SKM-1 (cell line): Measurements from ENCODE around the gene GPR157.

ENCODE experiments used
- DNase-seq: peaks from one replicate; lab custom pipeline; 2025; ENCODE audit not compliant: unreplicated experiment; lab: John Stamatoyannopoulos, UW

GPR157 gene

DNA sequence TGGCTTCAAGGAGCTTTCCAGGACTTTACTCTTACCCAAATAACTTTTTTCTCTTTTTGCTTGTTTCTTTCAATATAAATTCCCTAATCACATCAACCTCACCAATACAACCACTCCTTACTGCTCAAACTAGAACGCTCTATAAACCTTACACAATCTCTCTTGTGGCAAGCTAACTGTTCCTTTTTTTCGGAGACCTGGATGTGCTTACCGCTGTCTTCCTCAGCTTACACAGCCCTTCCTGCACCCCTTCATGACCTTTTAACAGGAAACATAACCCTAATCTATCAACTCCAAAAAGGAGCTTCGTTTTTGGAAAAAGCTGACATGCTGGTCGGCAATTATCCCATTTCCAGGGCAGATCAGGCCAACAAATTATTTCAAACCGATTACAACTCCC is 35.3 kb downstream of the GPR157 start:
- DNase-seq: peak; percentile 79

DNA sequence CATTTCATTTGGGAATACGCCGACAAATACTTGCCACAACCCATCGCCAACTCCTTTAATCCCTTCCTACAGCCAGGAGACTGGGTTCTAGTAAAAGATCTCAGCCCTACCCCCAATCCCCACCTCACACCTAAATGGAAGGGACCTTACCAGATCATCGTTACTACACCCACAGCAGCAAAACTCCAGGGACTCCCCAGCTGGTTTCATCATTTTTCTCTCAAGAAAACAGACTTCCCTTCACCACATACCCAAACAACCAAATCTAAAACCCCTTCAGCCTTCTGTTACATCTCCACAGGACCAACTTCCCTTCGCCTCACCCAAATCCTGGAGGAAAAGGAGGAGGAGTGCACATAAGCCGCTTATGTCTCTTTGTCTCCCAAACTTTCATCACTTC is 35.8 kb downstream of the GPR157 start:
- DNase-seq: peak; percentile 31

DNA sequence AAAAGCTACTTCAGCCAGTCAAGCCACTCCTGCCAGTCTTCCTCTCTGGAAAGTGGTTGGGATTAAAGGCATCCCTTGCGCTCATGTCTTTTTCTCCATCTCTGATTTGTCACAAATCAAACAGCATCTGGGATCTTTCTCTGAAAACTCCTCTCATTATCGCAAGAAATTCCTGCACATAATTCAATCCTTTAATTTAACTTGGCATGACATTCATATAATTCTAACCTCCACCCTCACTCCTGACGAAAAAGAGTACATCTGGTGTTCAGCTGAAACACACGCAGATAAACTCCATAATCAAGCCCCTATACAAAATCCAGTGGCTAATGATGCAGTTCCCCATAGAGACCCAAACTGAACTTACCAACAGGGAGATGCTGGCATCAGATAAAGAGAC is 40.1 kb downstream of the GPR157 start:
- no peak for DNase-seq

DNA sequence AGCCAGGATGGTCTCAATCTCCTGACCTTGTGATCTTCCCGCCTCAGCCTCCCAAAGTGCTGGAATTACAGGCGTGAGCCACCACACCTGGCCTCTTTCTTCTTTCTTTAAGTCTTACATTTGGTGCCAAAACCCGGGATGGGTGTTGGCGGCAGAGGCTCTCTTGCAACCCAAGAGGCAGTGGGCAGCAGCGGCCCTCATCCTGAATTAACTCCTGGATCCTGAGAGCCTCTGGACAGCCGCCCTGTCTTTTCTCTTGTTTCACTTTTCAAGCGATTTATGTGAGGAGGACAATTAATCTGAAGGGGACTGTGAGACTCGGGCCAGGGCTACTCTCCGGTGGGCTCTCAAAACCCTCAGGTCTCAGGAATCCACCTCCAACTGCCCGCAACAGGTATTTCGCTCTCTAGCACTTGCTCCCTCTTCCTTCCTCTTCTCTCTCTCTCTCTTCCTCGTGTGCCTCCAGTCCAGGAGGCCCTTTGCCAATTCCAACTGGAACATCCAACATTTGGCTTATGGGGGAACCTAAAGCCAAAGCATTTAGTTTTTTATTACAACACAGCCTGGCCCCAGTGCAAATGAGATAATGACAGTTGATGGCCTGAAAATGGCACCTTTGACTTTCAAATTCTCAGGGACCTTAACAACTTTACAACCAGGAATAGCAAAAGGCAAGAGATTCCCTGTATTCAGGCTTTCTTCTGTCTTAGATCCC is 41.3 kb downstream of the GPR157 start:
- no peak for DNase-seq

DNA sequence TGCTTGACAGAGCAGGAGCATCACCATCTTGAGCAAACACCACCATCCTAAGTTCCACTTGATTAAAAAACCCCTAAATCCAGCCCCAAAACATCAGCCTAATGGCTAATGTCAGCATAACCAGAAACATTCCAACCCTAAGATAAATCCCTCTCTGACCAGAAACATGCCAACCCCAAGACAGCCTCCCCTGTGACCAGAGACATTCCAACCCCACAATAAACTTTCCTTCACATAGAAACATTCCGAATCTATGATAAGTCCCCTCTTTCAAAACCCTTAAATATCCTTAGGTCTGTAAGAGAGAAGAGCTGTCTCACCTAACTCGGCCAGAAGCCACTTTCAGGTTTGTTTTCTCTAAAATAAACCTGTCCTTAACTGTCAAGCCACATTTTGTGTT is 42.1 kb downstream of the GPR157 start:
- no peak for DNase-seq

DNA sequence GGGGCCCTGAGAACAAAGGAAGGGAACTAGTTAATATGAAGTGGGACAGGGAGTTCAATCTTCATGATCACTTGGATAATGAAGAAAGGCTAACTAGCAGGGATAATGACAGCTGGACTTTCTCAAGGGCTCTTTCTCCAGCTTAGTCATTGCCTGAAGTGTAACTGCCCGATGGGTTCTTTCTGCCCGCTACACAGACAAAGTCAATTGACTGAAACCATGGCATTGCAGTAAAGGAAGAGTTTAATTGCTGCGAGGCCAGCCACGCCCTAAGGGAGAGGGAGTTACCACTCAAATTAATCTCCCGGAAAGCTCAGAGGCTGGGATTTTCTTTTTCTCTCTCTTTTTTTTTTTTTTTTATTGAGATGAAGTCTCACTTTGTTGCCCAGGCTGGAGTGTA is 42.9 kb downstream of the GPR157 start:
- no peak for DNase-seq

DNA sequence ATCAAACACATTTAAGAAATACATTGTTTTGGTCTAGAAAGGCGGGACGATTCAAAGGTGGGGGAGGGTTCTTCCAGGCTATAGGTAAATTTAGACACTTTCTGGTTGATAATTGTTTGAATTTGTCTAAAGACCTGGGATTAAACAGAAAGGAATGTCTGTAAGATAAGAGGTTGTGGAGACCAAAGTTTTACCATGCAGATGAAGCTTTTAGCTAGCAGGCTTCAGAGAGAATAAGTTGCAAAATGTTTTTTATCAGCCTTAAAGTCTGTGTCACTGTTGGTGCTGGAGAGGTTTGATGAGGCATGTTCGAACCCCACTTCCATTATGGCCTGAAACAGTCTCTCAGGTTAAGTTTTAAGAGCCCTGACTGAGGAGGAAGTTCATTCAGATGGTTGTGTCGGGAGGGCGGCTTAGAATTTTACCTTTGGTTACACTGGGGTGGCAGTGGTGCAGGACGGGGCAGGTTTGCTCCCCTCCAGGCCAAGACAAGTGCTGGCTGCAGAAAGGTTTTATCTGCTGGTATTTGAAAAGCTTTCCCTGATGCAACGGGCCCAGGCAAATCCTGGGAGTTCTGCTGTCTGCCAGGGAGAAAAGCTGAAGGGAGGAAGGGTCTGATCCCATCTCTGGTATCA is 43.5 kb downstream of the GPR157 start:
- no peak for DNase-seq

DNA sequence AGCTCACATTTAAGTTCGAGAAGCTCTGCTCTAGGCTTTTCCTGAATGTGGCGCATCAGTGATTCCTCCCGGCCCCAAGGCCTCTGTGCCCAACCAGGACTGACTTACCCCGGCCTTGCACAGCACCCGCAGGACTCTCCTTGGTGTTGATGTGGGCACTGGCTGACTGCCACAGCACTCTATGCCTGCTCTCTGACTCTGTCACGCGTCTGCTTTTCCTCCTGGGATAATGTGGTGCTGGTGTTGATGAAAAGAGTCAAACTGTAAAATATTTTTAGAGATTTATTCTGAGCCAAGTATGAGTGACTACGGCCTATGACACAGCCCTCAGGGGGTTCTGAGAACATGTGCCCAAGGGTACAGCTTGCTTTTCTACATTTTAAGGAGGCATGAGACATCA is 44.0 kb downstream of the GPR157 start:
- DNase-seq: no peak

DNA sequence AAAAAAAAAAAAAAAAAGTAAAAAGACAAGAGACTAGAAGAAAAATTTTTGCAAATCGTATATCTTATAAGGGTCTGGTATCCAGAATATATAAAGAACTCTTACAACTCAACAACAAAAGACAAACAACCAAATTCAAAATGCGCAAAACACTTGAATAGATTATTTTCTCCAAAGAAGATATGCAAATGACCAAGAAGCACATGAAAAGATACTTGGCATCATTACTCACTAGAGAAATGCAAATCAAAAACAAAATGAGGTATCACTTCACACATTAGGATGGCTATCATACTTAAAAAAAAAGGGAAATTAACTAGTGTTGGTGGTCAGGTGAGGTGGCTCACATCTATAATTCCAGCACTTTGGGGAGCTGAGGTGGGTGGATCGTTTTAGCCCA is 47.4 kb downstream of the GPR157 start:
- no peak for DNase-seq

DNA sequence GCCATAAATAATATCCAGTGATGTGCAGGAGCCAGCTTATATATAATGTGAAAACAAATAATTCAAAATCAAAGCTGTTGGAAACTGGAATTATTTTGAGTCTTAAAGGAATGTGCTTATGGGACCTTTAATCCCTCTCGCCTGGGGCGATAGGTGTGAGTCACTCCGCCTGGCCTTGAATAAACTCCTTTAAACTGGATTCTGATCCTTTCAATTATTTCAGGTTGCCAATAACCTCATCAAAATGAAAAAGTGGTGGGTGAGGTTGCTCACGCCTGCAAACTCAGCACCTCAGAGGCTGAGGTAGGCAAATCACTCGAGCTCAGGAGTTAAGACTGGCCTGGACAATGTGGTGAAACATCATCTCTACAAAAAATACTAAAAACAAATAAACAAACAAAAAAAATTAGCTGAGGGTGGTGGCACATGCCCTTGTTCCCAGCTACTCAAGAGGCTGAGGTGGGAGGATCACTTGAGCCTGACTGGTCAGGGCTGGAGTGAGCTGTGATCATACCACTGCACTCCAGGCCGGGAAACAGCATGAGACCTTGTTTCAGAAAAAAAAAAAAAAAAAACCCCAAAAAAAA is 48.1 kb downstream of the GPR157 start:
- DNase-seq: no peak

DNA sequence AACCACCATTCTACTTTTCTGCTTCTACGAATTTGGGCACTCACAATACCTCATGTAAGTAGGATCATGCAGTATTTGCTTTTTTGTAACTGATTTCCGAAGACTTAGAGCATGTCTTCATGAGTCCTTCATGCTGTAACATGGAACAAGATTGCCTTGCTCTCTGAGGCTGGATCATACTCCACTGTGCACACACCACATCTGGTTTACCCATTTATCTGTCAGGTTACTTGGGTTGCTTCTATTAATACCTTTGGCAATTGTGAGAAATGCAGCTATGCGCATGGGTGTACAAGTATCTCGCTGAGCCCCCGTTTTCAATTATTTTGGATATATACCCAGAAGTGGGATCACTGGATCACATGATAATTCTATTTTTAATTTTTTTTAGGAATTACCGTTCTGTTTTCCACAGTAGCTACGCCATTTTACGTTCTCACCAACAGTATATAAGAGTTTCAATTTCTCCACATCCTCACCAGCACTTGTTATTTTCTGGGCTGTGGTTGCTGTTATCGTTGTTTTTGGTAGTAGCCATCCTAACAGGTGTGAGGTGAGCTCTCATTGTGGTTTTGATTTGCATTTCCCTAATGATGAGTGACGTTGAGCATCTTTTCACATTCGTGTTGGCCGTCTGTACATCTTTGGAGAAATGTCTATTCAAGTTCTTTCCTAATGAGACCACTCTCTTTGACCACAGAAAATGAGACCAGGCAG is 48.8 kb downstream of the GPR157 start:
- no peak for DNase-seq

DNA sequence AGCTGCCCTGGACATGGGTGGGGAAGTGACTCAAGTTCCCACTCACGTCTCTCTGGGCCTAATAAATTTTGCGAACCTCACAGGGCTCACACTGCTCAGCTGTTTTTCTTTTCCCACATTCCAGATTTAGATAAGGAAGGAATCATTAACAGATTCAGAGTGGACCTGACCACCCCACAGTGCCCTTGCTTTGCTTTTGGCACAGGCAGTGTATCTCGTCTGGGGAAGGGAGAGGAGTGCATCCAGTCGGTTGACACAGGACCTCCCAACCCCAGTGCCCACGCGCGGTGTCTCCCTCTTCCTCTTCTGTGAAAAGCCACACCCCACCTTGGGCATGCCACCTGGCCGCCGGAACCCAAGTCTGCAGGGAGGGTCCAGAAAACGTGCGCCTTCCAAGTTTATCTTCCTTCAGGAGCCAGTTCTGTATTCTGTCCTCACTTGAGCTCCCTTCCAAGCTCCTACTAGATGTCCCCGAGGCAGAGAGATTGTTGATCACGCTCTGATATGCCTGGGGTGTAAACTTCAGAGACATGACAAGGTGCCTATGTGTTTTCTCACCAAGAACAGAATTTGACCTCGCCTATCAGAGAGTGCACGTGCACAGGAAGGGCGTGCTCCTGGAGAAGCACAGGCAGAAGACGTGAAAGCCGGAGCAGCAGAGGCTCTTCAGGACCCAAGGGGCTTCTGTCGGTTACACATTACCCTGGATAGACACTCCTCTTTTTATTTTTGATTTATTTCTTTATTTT is 50.0 kb downstream of the GPR157 start:
- no peak for DNase-seq

DNA sequence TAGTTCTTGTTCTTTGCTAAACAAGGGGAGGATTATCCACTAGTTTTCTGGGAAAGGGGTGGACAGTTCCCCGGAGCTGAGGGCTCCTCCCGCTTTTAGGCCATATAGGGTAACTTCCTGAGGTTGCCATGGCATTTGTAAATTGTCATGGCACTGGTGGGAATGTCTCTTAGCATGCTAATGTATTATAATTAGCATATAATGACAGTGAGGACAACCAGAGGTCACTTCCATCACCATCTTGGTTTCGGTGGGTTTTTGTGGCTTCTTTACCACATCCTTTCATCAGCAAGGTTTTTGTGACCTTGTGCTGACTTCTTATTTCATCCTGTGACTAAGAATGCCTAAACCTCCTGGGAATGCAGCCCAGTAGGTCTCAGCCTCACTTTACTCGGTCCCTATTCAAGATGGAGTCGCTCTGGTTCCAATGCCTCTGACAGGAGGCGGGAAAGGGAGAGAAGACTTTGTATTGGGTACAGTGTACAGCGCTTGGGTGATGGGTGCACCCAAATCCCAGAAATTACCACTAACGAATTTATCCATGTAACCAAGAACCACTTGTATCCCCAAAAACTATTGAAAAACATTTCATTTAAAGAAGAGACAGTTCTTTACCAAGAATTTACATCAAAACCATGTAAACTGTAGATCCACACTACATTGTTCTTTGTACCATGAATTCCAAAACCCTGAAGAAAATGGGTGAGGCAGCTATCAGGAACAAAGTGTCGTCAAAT is 50.7 kb downstream of the GPR157 start:
- DNase-seq: peak; percentile 54

DNA sequence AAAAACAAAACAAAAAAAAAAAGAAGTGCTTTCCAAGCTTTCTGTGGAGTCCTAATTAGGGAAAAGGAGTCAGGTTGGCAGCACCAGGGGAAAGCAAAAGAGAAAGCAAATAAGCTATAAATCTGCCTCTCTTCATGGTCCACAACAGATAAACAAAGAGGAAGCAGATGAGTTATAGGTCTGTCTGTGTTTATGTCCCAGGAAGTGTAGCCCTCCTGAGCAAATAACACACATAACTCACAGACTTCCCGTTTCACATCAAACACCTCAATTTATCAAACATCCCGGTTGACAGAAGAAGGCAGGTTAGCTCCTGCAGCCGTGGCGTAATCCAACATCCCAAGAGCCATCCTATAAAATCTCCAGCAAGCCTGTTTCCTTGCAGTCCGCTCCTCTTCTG is 53.9 kb downstream of the GPR157 start:
- no peak for DNase-seq

DNA sequence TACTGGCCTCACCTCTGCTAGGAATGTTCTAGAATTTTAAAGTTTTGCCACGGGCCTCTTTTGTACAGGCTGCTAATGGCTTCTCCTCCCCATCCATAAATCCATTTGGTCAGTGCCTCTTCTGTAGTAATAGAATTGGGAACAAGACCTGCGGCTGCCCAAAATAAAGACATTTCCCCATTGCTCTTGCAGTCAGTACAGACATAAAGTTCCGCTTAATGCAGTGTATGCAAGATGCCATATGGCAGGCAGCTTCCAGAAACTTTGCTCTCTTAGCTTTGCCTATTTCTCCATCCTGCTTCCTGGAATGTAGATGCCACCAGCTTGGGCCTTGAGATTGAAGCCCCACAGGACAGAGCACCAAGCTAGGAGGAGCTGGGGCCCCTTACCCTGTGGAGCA is 55.8 kb downstream of the GPR157 start:
- DNase-seq: no peak

DNA sequence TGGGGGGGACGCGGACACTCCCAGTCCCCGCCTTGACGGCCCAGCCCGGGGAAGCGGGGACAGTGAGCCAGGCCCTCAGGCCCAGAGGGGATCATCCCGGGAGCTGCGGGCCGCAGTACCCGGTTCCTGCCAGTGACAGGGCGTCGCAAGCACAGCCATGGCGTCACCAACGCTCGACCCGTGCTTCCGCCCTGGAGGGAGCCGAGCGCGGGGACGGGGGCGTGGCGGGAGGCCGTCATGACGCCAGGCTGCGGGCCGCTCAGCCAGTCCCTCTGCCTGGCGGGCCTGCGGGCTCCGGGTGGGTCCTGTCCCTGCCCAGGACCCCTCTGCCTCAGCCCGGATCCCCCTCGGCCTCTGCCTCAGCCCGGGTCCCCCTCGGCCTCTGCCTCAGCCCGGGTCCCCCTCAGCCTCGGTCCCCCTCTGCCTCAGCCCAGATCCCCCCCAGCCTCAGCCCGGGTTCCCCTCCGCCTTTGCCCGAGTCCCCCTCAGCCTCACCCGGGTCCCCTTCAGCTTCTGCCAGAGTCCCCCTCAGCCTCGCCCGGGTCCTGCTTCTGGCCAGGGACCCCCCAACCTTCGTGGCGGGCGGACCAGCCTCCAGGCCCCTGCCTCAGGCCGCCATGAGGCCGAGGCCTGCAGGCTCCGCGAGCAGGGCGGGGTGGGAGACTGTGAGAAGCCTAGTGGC is 57.2 kb downstream of the GPR157 start:
- DNase-seq: no peak

DNA sequence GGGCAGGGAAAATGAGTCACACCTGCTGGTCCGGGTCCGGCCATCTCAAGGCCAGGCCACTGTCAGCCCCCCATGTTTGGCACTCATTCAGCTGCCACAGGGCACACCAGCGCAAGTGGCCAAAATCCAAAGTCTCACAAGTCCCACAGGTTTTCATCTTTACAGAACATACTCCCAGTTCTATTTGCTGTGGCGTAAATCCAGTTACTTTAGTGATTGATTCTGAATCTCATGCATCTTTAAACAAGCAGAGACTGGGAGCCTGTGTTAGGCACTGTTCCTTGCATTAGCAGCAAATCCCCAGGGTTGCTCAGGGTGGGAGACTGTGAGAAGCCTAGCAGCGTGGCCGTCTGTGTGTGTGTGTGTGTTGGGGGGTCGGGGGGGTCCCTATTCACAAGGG is 58.4 kb downstream of the GPR157 start:
- no peak for DNase-seq

DNA sequence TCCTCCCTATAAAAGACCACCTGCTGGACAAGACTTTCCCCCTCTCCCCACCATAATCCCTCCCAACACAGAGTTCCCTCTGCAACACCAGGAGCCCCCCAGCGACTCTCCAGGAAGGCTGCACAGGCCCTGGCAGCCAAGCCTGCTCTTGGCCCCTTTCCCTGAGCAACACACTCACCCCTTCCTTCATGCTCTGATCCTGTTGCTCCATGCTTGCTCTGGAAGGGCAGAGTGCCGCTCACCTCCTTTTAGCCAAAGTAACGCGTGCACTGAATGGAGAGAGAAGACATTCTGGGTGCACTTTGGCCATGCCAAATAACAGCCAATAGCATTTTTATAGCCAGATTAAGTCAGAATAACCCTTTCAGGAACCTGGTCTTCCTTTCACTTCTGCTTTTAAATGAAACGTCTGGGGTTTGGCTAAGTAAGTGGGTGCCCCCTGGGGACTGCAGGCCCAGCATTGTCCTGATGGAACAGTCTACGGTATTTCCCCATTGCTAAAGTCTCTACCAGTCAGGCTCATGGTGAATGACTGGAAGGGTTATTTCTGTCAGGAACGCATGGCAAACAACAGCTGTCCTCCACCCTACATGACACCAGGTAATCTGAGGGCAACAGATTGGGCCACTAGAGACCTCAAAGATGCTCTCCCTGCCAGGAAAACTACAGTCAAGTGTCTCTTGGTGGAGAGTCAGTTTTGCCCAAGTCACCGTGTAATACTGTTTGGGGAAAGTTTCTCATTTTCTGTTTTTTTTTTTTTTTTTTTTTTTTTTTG is 59.4 kb downstream of the GPR157 start, which contains the start of gene SLC2A5:
Gene SLC2A5 (minus strand): TSS at position 310 of the 775 bp plus-strand sequence. CDS start 99 bp downstream, at position 211.
- peak; percentile 84 for DNase-seq

DNA sequence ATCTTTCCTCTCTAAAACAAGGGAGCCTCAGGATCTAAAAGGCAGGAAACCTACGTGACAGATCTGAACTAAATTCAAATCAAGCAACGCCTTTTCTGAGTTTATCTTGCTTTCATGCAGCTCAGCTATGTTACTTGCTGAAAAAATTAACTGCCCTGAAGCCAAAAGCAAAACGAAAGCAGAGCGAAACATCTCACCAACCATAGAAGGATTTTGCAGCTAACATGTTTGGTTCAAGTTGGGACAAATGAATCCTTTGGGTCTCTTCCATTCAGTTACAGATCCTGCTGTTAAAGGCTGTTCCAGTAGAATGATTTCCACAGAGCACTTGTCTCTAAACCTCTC is 59.9 kb downstream of the GPR157 start:
- no peak for DNase-seq
